AG04450 (cell line): Measurements from ENCODE around the gene TEAD2. TPM values are rescaled to one million over a fixed set of nuclear protein-coding genes. Genes with fewer than 3 reads are reported as not detected.
"Not testable (repeated sequence)": the region's sequence is repeated elsewhere in the genome, so short reads cannot be mapped to it uniquely, and the experiment has no call there.

Experiments used
- CTCF ChIA-PET: fragments of 300-600, 350-600 bp; formaldehyde crosslinking; extraction: SDS; loops from one replicate; lab custom pipeline; 2022; ENCODE audit warnings: antibody characterized with exemption, inconsistent platforms; lab: Charles Lee
- POLR2A ChIA-PET: fragments of 350-600 bp; formaldehyde crosslinking; extraction: SDS; loops from one replicate; lab custom pipeline; 2021; ENCODE audit warnings: antibody characterized with exemption, inconsistent platforms; lab: Yijun Ruan, JAX
- DNase-seq: peaks from one replicate; pipeline ENCODE4 v3.0.0-alpha.2; 2011; ENCODE audit warnings: low read depth, low spot score
- H3K27ac ChIP-seq: one replicate; pipeline ENCODE4 v1.5.1; 2012; ENCODE audit warnings: low read depth, low read length, control low read depth
- H3K27me3 ChIP-seq: one replicate; pipeline ENCODE4 v1.6.0; 2012; ENCODE audit warnings: low read length; ENCODE audit not compliant: control insufficient read depth, insufficient read depth
- H3K4me3 ChIP-seq: 2 replicates; pipeline ENCODE4 v1.5.1; 2011; ENCODE audit warnings: mild to moderate bottlenecking, low read depth, low read length, control low read depth
- H3K9me3 ChIP-seq: 2 replicates; pipeline ENCODE4 v1.5.1; 2012; ENCODE audit warnings: low read length; ENCODE audit not compliant: control insufficient read depth, insufficient read depth
- polyA plus RNA-seq: library from polyadenylated mRNA; depleted of rRNA; stranded (reverse); fragments of >200 nt; gene quantifications from 2 replicates; pipeline ENCODE4 v1.2.3, GENCODE V29; 2011
- TF ChIP-seq, protein P1 (sequence below): IDR thresholded peaks from 2 replicates; pipeline ENCODE4 v1.5.1; 2011; ENCODE audit warnings: low read depth, low read length, control low read depth, inconsistent platforms

TEAD2 gene
- polyA plus RNA-seq, 1 experiment: 32.8 TPM

DNA sequence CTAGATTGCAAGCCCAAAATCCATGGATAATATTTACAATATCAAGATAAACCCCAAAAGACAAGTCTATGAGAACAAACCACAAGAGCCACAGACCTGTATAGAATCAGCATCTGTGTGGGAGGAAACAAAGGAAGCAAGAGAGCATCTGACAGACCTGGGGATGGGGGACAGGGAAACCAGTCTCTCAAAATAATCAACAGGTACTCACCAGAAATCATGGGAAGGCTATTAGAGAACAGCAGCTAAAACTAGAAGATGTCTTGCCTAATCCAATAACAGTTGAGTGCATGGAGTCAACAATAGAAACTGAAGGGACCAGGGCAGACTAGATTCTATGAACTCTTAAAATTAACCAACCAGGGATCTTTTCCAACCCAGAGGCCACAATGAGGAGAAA, 45.9 kb downstream of the TEAD2 start:
- H3K9me3 ChIP-seq: peaks cover 3% of the 10 kb centered on the region; the same call in 1 of the 2 replicates
- no peak for DNase-seq
- no peak overlapping the region for H3K4me3 ChIP-seq
- ChIA-PET POLR2A (no interaction called here), CTCF (no interaction called here)
- H3K27ac ChIP-seq: no peak overlapping the region
- no peaks in the 10 kb centered on the region for H3K27me3 ChIP-seq
- TF ChIP-seq, protein P1, sequence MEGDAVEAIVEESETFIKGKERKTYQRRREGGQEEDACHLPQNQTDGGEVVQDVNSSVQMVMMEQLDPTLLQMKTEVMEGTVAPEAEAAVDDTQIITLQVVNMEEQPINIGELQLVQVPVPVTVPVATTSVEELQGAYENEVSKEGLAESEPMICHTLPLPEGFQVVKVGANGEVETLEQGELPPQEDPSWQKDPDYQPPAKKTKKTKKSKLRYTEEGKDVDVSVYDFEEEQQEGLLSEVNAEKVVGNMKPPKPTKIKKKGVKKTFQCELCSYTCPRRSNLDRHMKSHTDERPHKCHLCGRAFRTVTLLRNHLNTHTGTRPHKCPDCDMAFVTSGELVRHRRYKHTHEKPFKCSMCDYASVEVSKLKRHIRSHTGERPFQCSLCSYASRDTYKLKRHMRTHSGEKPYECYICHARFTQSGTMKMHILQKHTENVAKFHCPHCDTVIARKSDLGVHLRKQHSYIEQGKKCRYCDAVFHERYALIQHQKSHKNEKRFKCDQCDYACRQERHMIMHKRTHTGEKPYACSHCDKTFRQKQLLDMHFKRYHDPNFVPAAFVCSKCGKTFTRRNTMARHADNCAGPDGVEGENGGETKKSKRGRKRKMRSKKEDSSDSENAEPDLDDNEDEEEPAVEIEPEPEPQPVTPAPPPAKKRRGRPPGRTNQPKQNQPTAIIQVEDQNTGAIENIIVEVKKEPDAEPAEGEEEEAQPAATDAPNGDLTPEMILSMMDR: no peak

DNA sequence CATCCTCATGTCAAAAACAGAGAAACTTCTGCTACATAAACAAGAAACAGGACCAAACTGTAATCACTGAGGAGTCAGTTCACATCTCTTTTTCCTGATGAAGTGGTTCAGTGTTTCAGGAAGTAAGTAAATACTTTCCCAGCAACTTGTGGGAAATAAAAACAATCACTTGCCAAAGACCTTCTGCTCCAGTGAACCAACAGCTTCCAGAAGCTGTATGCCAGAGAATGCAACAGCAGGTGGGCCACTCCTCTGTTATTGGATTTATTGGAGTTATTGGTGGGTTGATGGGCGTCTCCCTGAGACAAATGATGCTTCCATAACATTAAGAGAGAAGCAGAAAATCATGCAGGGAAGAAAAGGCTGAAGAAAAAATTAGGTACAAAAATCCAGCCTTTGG, 47.1 kb downstream of the TEAD2 start:
- peaks cover 3% of the 10 kb centered on the region; the same call in 1 of the 2 replicates for H3K9me3 ChIP-seq
- TF ChIP-seq, protein P1: no peak
- no peaks in the 10 kb centered on the region for H3K27me3 ChIP-seq
- no peak for DNase-seq
- ChIA-PET POLR2A (interaction anchor here (0.6 kb wide), 1 partner anchor 47 kb away, joined by 3 read pairs; the partner anchor contains the start of gene TEAD2), CTCF (interaction anchor here (1.3 kb wide), 1 partner anchor 14 kb away, joined by 6 read pairs; no protein-coding TSS in a partner anchor)
- H3K27ac ChIP-seq: no peak overlapping the region
- H3K4me3 ChIP-seq: no peak overlapping the region

DNA sequence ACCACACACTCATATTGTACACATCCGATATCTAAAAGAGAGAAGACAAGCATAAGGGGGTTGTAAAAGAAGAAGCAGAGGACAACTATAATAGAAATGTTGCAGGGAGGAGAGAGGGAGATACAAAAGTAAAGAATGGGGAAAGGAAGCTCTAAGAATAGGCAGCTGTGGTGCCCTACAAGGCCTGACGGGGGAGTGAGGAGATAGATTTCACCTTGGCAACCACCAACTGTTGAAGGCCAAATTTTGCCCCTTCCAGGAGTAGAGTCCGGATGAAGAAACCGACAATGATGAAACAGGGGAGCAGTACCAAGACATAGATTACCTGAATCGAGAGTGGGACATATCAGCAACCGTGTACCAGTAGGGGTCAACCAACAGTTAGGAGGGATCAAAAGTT, 53.1 kb downstream of the TEAD2 start:
- Histone ChIP-seq H3K27me3 (no peaks in the 10 kb centered on the region), H3K4me3 (no peak overlapping the region), H3K9me3 (no peaks in the 10 kb centered on the region), H3K27ac (no peak overlapping the region)
- TF ChIP-seq, protein P1: no peak
- DNase-seq: no peak
- ChIA-PET CTCF (no interaction called here), POLR2A (no interaction called here)

DNA sequence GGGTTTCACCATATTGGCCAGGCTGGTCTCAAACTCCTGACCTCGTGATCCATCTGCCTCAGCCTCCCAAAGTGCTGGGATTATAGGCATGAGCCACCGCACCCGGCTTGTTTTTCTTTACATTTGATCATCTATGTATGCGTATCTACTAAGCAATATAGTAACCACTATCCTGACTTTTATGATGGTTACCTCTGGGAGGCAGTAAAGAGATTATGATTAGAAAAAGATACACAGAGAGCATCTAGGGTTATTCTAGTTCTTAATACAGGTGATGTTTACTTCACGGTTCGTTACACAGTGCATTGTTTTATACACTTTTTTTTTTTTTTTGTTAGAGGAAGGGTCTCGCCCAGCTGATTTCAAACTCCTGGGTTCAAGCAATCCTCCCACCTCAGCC, 55.5 kb downstream of the TEAD2 start:
- ChIA-PET CTCF (interaction anchor here (1.2 kb wide), 1 partner anchor 21 kb away, joined by 4 read pairs; no protein-coding TSS in a partner anchor), POLR2A (interaction anchor here (0.7 kb wide), 1 partner anchor 33 kb away, joined by 4 read pairs; no protein-coding TSS in a partner anchor)
- H3K27me3 ChIP-seq, DNase-seq, H3K4me3 ChIP-seq, H3K9me3 ChIP-seq, H3K27ac ChIP-seq: not testable (repeated sequence)

DNA sequence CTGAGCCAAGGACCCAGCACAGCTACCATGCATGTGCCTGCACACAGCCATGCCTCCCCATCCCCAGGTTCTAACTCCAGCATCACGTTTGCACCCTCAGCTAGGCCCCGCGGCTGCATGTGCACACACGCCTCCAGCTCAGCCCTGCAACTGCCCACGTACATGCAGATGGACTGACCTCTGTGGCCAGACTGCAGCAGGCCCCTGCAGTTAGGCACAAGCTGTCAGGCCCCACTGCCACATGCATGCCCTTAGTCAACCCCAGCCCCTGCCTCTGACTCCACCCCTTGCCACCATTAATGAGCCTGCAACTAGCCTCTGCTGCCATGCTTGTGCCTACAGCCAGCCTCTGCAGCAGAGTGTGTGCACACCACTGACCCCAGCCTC, 60.4 kb downstream of the TEAD2 start:
- peaks cover 4% of the 10 kb centered on the region; the same call in 1 of the 2 replicates for H3K9me3 ChIP-seq
- TF ChIP-seq, protein P1: no peak
- no peak for DNase-seq
- no peaks in the 10 kb centered on the region for H3K27me3 ChIP-seq
- no peak overlapping the region for H3K27ac ChIP-seq
- ChIA-PET CTCF (interaction anchor here (0.9 to 1.8 kb wide), 12 partner anchors 10 to 103 kb away, joined by 3 to 17 read pairs (median 6); partner anchors contain the start of gene SLC6A16), POLR2A (interaction anchor here (0.6 kb wide), 1 partner anchor 44 kb away, joined by 9 read pairs; no protein-coding TSS in a partner anchor)
- no peak overlapping the region for H3K4me3 ChIP-seq
